Kidney capillary endothelial cell (primary cell): Measurements from ENCODE around the gene ABCA1.
"Not testable (repeated sequence)": the region's sequence is repeated elsewhere in the genome, so short reads cannot be mapped to it uniquely, and the experiment has no call there.

Experiments
- DNase-seq: peaks from one replicate; pipeline ENCODE4 v3.0.0-alpha.2; 2018; ENCODE audit warnings: low spot score

ABCA1 gene

GRCh38 chr9:104906441-104907277 is 21.3 kb downstream of the ABCA1 start:
- no peak for DNase-seq

DNA sequence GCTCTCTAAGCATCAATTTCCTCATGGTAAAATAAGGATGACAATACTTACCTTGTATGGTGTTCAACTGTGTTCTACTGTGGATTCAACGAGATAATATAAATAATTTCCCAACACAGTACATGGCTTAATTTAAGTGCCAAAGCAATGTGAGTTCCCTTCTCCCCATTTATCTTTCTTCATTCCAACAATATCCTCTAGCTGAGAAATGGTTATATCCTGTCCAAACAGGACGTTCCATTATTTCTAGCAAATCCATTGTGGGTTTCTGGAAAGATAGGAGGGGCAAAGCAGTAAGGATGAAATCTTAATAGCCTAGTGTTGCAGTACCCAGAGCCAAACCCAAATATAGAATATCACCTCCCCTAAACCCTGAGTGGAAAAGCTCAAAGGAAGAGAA is 22.0 kb downstream of the ABCA1 start:
- no peak for DNase-seq

GRCh38 chr9:104905153-104905901 is 22.6 kb downstream of the ABCA1 start:
- no peak for DNase-seq

- DNase-seq, result no peak
These were observed 24.3 kb downstream of the ABCA1 start for GRCh38 chr9:104903609-104904008.

DNA sequence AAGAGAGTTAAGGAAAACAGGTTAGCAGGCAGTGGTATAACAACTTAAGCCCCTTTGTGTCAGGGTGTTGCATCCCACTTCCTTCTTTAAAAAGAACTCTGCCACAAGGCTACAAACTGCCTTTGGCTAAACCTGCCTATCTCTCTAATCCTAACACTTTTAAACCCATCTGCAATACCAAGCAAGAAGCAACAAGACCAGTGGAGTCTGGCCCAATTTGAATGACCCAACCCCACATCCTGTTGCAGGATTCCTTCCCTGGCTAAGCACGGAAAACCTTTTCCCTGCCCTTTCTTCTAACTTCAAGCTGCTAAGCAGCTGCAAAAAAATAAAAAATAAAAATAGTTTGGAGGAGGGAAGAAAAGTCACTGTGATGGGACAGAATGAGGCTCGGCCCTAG is 27.1 kb downstream of the ABCA1 start:
- no peak for DNase-seq

GRCh38 chr9:104900324-104900723 is 27.6 kb downstream of the ABCA1 start:
- DNase-seq, result no peak

DNA sequence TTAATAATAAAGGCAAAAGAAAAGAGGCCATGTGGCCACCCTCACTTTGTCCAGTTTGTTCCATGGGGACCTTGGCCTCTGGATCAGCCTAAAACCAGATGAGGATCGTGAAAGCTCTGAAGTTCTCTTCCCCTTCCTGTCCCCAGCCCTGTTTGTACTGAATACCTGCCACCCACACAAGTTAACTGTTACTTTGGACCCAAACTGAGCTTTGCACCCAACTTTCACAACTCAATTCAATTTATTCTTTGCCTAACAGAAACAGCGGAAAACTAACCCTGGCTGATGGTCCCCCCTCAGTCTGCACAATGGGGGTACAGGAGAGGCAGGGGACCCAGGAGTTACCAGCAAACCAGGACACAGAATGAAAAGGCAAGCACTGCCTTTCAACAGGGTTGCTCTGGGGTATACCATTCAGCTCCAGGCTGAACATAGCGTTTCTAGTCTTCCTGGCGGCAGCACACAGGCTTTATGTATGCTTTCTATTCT is 28.2 kb downstream of the ABCA1 start:
- DNase-seq, result no peak

DNA sequence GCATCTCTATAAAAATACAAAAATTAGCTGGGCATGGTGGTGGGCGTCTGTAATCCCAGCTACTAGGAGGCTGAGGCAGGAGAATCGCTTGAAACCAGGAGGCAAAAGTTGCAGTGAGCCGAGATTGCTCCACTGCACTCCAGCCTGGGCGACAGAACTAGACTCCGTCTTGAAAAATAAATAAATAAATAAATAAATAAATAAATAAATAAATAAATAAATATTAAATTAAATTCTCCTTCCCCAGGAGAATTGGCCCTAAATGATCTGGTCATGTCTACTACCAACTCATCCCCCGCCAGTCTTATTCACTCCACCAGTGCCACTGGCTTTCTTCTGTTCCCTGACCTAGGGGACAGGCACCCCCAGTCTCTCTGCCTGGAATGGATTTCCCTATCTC is 29.6 kb downstream of the ABCA1 start:
- DNase-seq, result not testable (repeated sequence)

GRCh38 chr9:104896131-104896530 is 31.8 kb downstream of the ABCA1 start:
- DNase-seq, result no peak

- no peak for DNase-seq
These were observed 32.4 kb downstream of the ABCA1 start for GRCh38 chr9:104895572-104895971.

- no peak for DNase-seq
These were observed 35.3 kb downstream of the ABCA1 start for GRCh38 chr9:104892701-104893100.

- no peak for DNase-seq
These were observed 37.6 kb downstream of the ABCA1 start for GRCh38 chr9:104890433-104890770.

DNA sequence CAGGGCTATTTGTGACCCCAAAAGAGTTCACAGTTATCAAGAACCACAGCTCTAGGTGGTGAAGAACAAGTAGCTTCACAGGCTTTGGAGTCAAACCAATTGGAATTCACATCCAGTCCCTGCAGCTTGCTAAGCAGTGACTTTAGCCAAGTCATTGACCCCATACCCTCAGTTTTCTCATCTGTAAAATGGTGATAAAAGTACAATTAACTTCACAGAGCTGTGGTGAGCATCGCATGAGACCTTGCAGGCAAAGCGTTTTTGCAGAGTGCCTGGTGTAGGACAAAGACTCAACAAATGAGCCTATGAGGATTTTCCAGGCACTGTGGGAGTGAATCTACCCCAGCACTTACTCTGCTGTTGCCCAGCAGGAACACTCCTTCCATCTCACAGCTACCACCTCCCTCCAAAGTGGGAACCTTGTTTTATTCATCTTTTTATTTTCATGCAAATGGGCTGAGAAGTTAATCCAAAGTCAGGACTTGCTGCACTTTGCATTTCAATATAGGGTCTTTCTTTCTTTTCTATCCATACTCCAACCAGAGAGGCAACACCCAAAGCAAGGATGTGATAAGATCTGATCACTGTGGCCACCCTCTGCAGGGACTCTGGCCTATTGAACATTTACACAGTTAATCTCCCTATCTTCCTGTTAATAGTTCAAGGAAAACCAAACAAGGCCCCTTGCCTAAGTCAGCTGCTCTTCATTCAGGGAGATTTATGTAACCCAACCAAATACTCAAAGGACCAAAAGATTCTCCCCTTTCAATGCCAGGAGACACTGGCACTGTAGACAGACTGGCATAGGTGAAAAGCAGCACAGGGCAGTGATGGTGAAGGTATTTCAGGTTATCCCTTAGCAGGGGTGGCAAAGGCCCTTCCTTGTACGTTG is 41.9 kb downstream of the ABCA1 start:
- no peak for DNase-seq

DNA sequence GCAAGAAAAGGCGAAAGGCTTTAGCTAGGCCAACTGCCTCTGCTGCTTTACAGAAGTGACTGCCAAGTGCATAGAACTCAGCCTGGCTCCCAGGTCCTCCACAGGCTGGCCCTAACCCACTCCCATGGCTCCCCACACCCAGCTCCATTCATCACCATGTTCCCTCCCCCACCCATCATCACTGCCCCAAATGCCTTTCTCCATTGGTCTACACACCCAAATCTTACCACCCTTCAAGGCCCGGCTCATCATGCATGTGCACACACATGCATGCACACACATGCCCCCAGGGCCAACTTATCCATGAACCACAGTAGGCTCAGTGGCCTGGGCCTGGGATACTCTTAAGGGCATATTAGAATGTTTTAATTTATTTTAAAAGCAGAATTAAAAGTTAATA is 44.8 kb downstream of the ABCA1 start:
- DNase-seq, result no peak

DNA sequence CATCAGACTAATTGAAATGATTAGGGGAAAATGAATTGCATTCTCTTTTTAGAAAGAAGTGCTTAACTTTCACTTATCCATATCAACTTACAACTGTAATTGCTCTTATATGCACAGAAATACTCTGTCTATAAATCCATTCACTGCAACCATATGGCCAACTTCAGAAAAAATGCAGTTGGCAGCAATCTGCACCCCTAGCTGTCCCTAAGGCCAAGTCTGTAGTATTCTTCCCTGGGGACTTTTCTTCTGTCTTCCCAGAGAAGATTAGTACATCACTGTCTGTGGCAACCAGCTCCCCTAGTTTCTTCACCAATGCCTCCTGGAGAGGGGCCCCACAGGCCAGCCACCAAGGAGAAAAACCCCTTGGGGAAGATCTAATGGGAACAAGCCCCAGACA is 45.4 kb downstream of the ABCA1 start:
- no peak for DNase-seq

- no peak for DNase-seq
These were observed 45.9 kb downstream of the ABCA1 start for GRCh38 chr9:104882086-104882485.

DNA sequence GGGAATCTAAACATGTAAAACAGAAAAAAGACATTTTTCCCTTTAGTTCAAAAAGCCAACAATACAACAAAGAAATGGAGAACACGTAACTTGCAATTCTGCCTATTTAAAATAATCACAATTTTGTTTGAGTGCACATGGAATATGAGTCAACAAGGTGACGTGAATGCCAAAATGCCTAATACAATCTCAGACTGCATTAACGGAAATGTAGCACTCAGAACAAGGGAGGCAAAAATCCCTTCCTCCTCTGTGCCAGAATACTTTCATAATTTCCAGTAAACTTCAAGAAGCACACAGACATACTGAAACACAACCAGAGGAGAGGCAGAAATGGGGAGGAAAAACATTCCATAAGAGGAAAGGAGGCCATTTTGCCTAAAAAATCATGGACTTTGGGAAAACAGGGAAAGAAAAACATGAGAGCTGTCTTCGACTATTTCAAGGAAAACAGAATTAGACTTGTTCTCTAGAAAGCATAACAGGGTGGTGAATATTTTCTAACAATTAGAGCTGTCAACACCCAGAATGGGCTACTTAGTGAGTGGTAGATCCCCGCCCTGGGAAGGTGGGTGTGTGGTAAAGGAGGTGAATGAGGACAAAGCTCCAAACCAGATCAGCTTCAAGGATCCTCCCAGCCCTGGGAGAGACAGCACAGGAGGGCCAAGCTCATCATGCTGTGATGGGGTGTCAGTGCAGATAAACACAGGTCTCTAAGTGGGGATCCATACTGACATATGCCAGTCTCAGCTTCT is 48.2 kb downstream of the ABCA1 start:
- no peak for DNase-seq

- no peak for DNase-seq
These were observed 51.4 kb downstream of the ABCA1 start for GRCh38 chr9:104876587-104876986.

DNA sequence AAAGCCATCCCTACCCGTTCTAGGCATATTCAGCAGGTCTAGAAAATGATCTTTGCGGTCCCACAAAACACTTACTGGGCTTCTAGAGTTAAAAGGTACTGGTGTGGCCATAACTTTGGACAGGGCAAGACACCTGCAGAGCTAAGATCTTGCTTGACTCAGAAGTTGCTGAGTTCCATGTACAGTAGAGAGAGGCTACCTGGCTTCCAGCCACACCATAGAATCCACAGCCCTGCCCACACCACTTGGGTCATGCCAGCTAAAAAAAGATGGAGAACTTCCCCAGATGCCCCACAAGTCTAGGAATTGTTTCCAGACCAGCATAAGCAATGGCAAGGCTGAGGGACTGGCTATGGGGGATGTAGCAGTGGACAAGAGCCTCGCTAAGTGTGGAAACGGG is 52.1 kb downstream of the ABCA1 start:
- DNase-seq, result no peak

GRCh38 chr9:104875320-104875719 is 52.6 kb downstream of the ABCA1 start:
- no peak for DNase-seq

DNA sequence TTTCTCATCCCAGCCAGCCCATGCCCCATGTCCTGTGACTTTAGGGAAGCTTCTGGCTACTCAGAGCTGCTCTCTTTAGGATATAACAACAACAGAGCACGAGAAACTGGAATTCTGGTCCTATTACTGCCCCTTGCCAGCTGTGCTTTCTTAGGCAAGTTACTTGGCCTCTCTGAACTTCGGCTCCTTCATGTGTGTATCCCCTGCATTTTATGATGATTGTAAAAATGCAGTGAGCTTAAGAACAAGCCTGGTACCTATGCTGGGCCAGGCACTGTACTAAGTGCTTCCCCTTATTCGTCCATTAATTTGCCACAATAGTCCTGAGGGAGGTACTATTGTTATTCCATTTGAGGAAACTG is 54.5 kb downstream of the ABCA1 start:
- no peak for DNase-seq
